NCI-H510A treated with DMSO at 0.1 percent for 48 hours (cell line): ENCODE data around the gene BMP6.

Experiments
- DNase-seq: peaks from one replicate; lab custom pipeline; 2025; lab: John Stamatoyannopoulos, UW

BMP6 gene

GRCh38 chr6:7725849-7726415 is at the start of gene BMP6:
Gene BMP6, plus strand, starts transcription at chr6:7726099. Its CDS starts 857 bp downstream, at chr6:7726956.
- peak; percentile 51 for DNase-seq

GRCh38 chr6:7677229-7677628 is 48.7 kb upstream of the BMP6 start:
- DNase-seq: no peak

GRCh38 chr6:7680393-7681075 is 45.4 kb upstream of the BMP6 start:
- no peak for DNase-seq

- DNase-seq: no peak
Measured at GRCh38 chr6:7681449-7681848, 44.5 kb upstream of the BMP6 start.

- DNase-seq: no peak
Measured at GRCh38 chr6:7684076-7684475, 41.8 kb upstream of the BMP6 start.

GRCh38 chr6:7684843-7685242 is 41.1 kb upstream of the BMP6 start:
- DNase-seq: peak; percentile 79

- DNase-seq: peak; percentile 79
Measured at GRCh38 chr6:7685276-7685675, 40.6 kb upstream of the BMP6 start.

- DNase-seq: no peak
Measured at GRCh38 chr6:7687145-7688111, 38.5 kb upstream of the BMP6 start.

GRCh38 chr6:7691021-7691420 is 34.9 kb upstream of the BMP6 start:
- DNase-seq: no peak

- no peak for DNase-seq
Measured at GRCh38 chr6:7691675-7692452, 34.0 kb upstream of the BMP6 start.

GRCh38 chr6:7692453-7692784 is 33.5 kb upstream of the BMP6 start:
- DNase-seq: no peak

- DNase-seq: no peak
Measured at GRCh38 chr6:7693827-7694226, 32.1 kb upstream of the BMP6 start.

GRCh38 chr6:7696061-7696460 is 29.8 kb upstream of the BMP6 start:
- DNase-seq: no peak

- no peak for DNase-seq
Measured at GRCh38 chr6:7697432-7697819, 28.5 kb upstream of the BMP6 start.

GRCh38 chr6:7697820-7698623 is 27.9 kb upstream of the BMP6 start:
- no peak for DNase-seq

GRCh38 chr6:7701212-7701834 is 24.6 kb upstream of the BMP6 start:
- DNase-seq: no peak

GRCh38 chr6:7703148-7703680 is 22.7 kb upstream of the BMP6 start:
- no peak for DNase-seq

GRCh38 chr6:7705483-7705882 is 20.4 kb upstream of the BMP6 start:
- DNase-seq: no peak

- no peak for DNase-seq
Measured at GRCh38 chr6:7706269-7706668, 19.6 kb upstream of the BMP6 start.

GRCh38 chr6:7707787-7708186 is 18.1 kb upstream of the BMP6 start:
- DNase-seq: no peak
